Activated T-cell treated with anti-CD3 and anti-CD28 coated beads for 48 hours (primary cell): ENCODE measurements around the gene SLC4A11.

Experiments
- DNase-seq: peaks from one replicate; pipeline ENCODE4 v3.0.0-alpha.2; 2020; ENCODE audit warnings: low read depth

The SLC4A11 gene

GRCh38 chr20:3239026-3239866 lies at the start of gene SLC4A11:
TSS of gene SLC4A11 (minus strand) at chr20:3239190. CDS start at chr20:3239137, 53 bp downstream.
- DNase-seq = peak; percentile 45

- no peak for DNase-seq
Observed at GRCh38 chr20:3283222-3283820, 44.3 kb upstream of the SLC4A11 start.

- no peak for DNase-seq
Observed at GRCh38 chr20:3282271-3283221, 43.6 kb upstream of the SLC4A11 start.

GRCh38 chr20:3281437-3281836 lies 42.4 kb upstream of the SLC4A11 start:
- DNase-seq = no peak

GRCh38 chr20:3279761-3280160 lies 40.8 kb upstream of the SLC4A11 start:
- no peak for DNase-seq

GRCh38 chr20:3277686-3278465 lies 38.9 kb upstream of the SLC4A11 start:
- DNase-seq = no peak

GRCh38 chr20:3276680-3277015 lies 37.7 kb upstream of the SLC4A11 start:
- no peak for DNase-seq

- DNase-seq = no peak
Observed at GRCh38 chr20:3275966-3276679, 37.1 kb upstream of the SLC4A11 start.

GRCh38 chr20:3275064-3275935 lies 36.3 kb upstream of the SLC4A11 start:
- no peak for DNase-seq

- DNase-seq = no peak
Observed at GRCh38 chr20:3273371-3273770, 34.4 kb upstream of the SLC4A11 start.

- no peak for DNase-seq
Observed at GRCh38 chr20:3270051-3270450, 31.1 kb upstream of the SLC4A11 start.

GRCh38 chr20:3262566-3262965 lies 23.6 kb upstream of the SLC4A11 start:
- no peak for DNase-seq

GRCh38 chr20:3258429-3258828 lies 19.4 kb upstream of the SLC4A11 start:
- DNase-seq = no peak

GRCh38 chr20:3255728-3256127 lies 16.7 kb upstream of the SLC4A11 start:
- DNase-seq = no peak

GRCh38 chr20:3251806-3252205 lies 12.8 kb upstream of the SLC4A11 start:
- no peak for DNase-seq

- DNase-seq = no peak
Observed at GRCh38 chr20:3250091-3250504, 11.1 kb upstream of the SLC4A11 start.

- no peak for DNase-seq
Observed at GRCh38 chr20:3248993-3249347, 10.0 kb upstream of the SLC4A11 start.

GRCh38 chr20:3248167-3248992 lies 9.4 kb upstream of the SLC4A11 start:
- DNase-seq = no peak

- DNase-seq = no peak
Observed at GRCh38 chr20:3247638-3248037, 8.6 kb upstream of the SLC4A11 start.
